Gastroesophageal sphincter (tissue), 3 donors: Measurements from ENCODE around the gene VSIG10L2.

Source experiments
- CTCF ChIP-seq, 4 experiments: fragments of 200-600 bp in 2 of 4; fragments of 450-650 bp in 2 of 4; sonication (generic) in 1 of 4; IDR thresholded peaks; one replicate each; pipeline ENCODE4 v1.5.1; 2017 to 2019; ENCODE audit warnings: antibody characterized with exemption in 4 of 4, mild to moderate bottlenecking in 2 of 4, moderate library complexity in 2 of 4
- EP300 ChIP-seq: sonication (generic); formaldehyde crosslinking; IDR thresholded peaks from one replicate; pipeline ENCODE4 v1.6.1; 2017; ENCODE audit warnings: antibody characterized with exemption, mild to moderate bottlenecking
- POLR2A ChIP-seq, 2 donors: fragments of 450-650 bp; IDR thresholded peaks; one replicate each; pipeline ENCODE4 v1.6.1; 2017; ENCODE audit warnings: antibody characterized with exemption in 2 of 2, mild to moderate bottlenecking in 2 of 2, moderate library complexity in 1 of 2
- POLR2AphosphoS5 ChIP-seq: sonication (generic); formaldehyde crosslinking; IDR thresholded peaks from one replicate; pipeline ENCODE4 v1.6.1; 2017; ENCODE audit warnings: antibody characterized with exemption

GRCh38 chr11:125939081-125939521 lies 6.7 kb upstream of the VSIG10L2 start:
- TF ChIP-seq CTCF (IDR thresholded peaks at IDR 0.05) = no peak
- no peak for TF ChIP-seq POLR2AphosphoS5
- no peak for TF ChIP-seq POLR2A (IDR thresholded peaks at IDR 0.05)
- TF ChIP-seq EP300 = no peak
